ENCODE data around the gene SLC7A11. TPM values are rescaled to one million over a fixed set of nuclear protein-coding genes. Genes with fewer than 3 reads are reported as not detected.
A peak's percentile ranks its signal among the peaks of the same experiment; 100 is the strongest.

The SLC7A11 gene
- 46.3 and 55.7 TPM in 2 replicates for total RNA-seq

DNA sequence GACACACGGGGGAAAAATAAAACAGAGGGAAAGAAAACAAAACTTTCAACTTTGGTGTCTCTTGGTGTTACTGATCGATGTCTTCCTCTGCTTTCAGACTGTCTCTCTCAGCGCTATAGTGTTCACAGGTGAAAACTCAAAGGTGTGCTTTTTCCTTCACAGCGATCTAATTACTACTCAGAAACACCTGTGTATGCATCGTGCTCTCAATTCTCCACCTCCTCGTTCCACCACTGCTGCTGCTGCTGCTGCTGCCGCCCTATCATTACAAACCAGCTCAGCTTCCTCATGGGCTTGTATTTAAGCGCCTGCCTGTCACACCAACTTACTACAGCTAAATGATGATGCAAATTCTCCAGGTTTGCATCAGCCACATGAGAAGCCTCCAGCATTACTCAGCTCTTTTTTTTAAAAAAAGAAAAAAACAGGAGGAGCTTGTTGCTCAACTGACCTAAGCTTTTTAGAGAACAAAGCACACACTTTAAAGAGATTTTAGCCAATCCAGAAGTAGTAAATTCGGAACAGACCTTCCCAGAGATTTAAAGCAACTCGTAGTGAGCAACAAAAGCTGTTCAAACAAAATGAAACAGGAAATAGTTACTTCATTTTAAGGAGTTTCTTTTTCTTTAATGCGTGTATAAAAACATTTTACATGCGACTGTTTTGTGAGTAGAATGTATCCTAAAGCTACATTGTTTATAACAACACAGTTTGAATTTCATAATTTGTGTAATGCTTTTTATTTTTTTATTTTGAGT lies at the start of gene SLC7A11:
SLC7A11 (minus strand) TSS at position 274 of the 758 bp plus-strand sequence. CDS start 280 bp downstream, outside the sequence.
- Histone ChIP-seq H3K4me1 (ENCODE audit: insufficient read depth, low read length) (peaks cover 11% of the 10 kb centered on the region), H3K9me3 (ENCODE audit: low read depth, low read length) (no peaks in the 10 kb centered on the region), H3K4me3 (ENCODE audit: insufficient read depth, low read length) (peak within 1 kb of the TSS; percentile 67), H2AFZ (ENCODE audit: low read length) (peak within 1 kb of the TSS; percentile 66), H3K4me2 (ENCODE audit: insufficient read depth, low read length) (peak within 1 kb of the TSS; percentile 87), H4K20me1 (ENCODE audit: insufficient read depth, low read length) (no peaks in the 10 kb centered on the region), H3K27me3 (ENCODE audit: insufficient read depth, low read length) (no peaks in the 10 kb centered on the region), H3K79me2 (ENCODE audit: insufficient read depth, low read length) (peaks cover 19% of the 10 kb centered on the region), H3K36me3 (ENCODE audit: insufficient read depth, low read length) (no peaks in the 10 kb centered on the region), H3K27ac (ENCODE audit: low read depth, low read length) (peak within 1 kb of the TSS; percentile 97)
- peak; percentile 35 for DNase-seq (ENCODE audit: insufficient read length, low spot score, missing footprints)
- TF ChIP-seq, protein P1, sequence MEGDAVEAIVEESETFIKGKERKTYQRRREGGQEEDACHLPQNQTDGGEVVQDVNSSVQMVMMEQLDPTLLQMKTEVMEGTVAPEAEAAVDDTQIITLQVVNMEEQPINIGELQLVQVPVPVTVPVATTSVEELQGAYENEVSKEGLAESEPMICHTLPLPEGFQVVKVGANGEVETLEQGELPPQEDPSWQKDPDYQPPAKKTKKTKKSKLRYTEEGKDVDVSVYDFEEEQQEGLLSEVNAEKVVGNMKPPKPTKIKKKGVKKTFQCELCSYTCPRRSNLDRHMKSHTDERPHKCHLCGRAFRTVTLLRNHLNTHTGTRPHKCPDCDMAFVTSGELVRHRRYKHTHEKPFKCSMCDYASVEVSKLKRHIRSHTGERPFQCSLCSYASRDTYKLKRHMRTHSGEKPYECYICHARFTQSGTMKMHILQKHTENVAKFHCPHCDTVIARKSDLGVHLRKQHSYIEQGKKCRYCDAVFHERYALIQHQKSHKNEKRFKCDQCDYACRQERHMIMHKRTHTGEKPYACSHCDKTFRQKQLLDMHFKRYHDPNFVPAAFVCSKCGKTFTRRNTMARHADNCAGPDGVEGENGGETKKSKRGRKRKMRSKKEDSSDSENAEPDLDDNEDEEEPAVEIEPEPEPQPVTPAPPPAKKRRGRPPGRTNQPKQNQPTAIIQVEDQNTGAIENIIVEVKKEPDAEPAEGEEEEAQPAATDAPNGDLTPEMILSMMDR (IDR thresholded peaks at IDR 0.05; ENCODE audit: extremely low read depth, low read depth, low read length): no peak

DNA sequence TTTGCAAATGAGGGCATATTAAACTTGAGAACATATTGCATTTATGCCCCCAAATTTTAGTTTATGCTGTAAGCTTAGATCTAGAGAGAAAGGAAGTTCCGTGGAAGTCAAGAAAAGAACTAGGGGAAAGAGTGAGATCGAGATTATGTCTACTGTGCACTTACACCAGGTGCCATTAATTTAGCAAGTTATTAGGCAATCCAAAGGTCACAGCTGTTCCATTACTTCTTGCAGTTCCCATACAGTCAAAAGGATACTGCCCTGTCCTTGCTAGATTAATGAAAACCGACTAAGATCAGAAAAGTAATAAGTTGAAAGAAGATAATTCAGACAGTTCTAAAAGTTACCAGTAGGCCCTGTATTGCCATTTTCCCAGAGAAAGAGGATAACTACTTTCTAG lies 49.3 kb upstream of the SLC7A11 start:
- Histone ChIP-seq H3K79me2 (ENCODE audit: insufficient read depth, low read length) (no peaks in the 10 kb centered on the region), H3K36me3 (ENCODE audit: insufficient read depth, low read length) (no peaks in the 10 kb centered on the region), H3K4me3 (ENCODE audit: insufficient read depth, low read length) (no peak overlapping the region), H4K20me1 (ENCODE audit: insufficient read depth, low read length) (no peaks in the 10 kb centered on the region), H3K27ac (ENCODE audit: low read depth, low read length) (no peak overlapping the region), H3K9me3 (ENCODE audit: low read depth, low read length) (no peaks in the 10 kb centered on the region), H3K4me1 (ENCODE audit: insufficient read depth, low read length) (no peaks in the 10 kb centered on the region), H2AFZ (ENCODE audit: low read length) (no peak overlapping the region), H3K4me2 (ENCODE audit: insufficient read depth, low read length) (no peak overlapping the region), H3K27me3 (ENCODE audit: insufficient read depth, low read length) (no peaks in the 10 kb centered on the region)
- TF ChIP-seq, protein P1 (IDR thresholded peaks at IDR 0.05; ENCODE audit: extremely low read depth, low read depth, low read length): no peak
- no peak for DNase-seq (ENCODE audit: insufficient read length, low spot score, missing footprints)

DNA sequence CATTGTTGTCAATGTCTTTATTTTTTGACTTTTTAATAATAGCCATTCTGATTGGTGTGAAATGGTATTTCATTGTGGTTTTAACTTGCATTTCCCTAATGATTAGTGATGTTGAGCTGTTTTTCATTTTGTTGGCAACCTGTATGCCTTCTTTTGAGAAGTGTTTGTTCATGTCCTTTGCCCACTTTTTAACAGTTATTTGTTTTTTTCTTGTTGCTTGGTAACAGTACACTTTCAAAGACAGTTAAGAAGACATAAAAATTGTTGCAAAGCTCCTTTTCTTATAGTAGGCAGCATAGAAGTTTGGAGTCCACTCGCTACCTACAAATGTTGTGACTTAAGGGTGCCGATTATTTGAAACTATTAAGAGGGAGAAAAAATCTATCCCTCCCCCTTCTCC lies 48.7 kb upstream of the SLC7A11 start:
- Histone ChIP-seq H4K20me1 (ENCODE audit: insufficient read depth, low read length) (no peaks in the 10 kb centered on the region), H3K27ac (ENCODE audit: low read depth, low read length) (no peak overlapping the region)

DNA sequence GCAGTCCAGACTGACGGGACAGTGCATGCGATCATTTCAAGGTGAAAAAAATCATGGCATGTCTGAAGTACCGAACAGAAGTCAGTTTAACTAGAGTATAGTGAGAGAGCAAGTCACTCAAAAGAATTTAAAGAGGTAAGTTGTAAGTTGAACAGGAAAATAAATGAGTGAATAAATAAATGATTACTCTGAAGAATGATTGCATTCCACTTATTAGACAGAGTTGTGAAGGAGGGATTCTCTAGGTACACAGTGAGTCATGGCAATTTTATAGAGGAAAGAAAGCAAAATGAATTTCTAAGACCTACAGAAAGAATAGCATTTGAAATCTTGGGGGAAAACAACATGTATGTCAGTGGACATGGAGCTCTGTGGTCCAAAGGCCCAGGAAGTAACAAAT lies 37.1 kb upstream of the SLC7A11 start:
- Histone ChIP-seq H3K9me3 (ENCODE audit: low read depth, low read length) (no peaks in the 10 kb centered on the region), H3K36me3 (ENCODE audit: insufficient read depth, low read length) (no peaks in the 10 kb centered on the region), H2AFZ (ENCODE audit: low read length) (no peak overlapping the region), H3K27ac (ENCODE audit: low read depth, low read length) (no peak overlapping the region), H3K27me3 (ENCODE audit: insufficient read depth, low read length) (no peaks in the 10 kb centered on the region), H3K79me2 (ENCODE audit: insufficient read depth, low read length) (no peaks in the 10 kb centered on the region), H3K4me2 (ENCODE audit: insufficient read depth, low read length) (no peak overlapping the region), H3K4me3 (ENCODE audit: insufficient read depth, low read length) (no peak overlapping the region), H4K20me1 (ENCODE audit: insufficient read depth, low read length) (no peaks in the 10 kb centered on the region), H3K4me1 (ENCODE audit: insufficient read depth, low read length) (peaks cover 11% of the 10 kb centered on the region)
- DNase-seq (ENCODE audit: insufficient read length, low spot score, missing footprints): no peak
- TF ChIP-seq, protein P1 (IDR thresholded peaks at IDR 0.05; ENCODE audit: extremely low read depth, low read depth, low read length): no peak

More for the DNA sequence above, 48.7 kb upstream of the SLC7A11 start:
- no peaks in the 10 kb centered on the region for H3K9me3 ChIP-seq (ENCODE audit: low read depth, low read length)
- no peaks in the 10 kb centered on the region for H3K4me1 ChIP-seq (ENCODE audit: insufficient read depth, low read length)
- no peak overlapping the region for H3K4me2 ChIP-seq (ENCODE audit: insufficient read depth, low read length)
- no peak overlapping the region for H3K4me3 ChIP-seq (ENCODE audit: insufficient read depth, low read length)
- H3K79me2 ChIP-seq (ENCODE audit: insufficient read depth, low read length): no peaks in the 10 kb centered on the region
- H3K27me3 ChIP-seq (ENCODE audit: insufficient read depth, low read length): no peaks in the 10 kb centered on the region
- DNase-seq (ENCODE audit: insufficient read length, low spot score, missing footprints): no peak
- TF ChIP-seq, protein P1 (IDR thresholded peaks at IDR 0.05; ENCODE audit: extremely low read depth, low read depth, low read length): no peak
- no peaks in the 10 kb centered on the region for H3K36me3 ChIP-seq (ENCODE audit: insufficient read depth, low read length)
- H2AFZ ChIP-seq (ENCODE audit: low read length): no peak overlapping the region
